ENCODE data around the gene JAKMIP2.

The JAKMIP2 gene

GRCh38 chr5:147742151-147742550 lies 40.4 kb downstream of the JAKMIP2 start:
- DNase-seq (ENCODE audit: low read depth): no peak

GRCh38 chr5:147740864-147741263 lies 41.7 kb downstream of the JAKMIP2 start:
- TF ChIP-seq CTCF (IDR thresholded peaks at IDR 0.05; ENCODE audit: insufficient read depth, low read depth, low read length, missing control alignments): no peak
- no peak overlapping the region for H3K4me3 ChIP-seq (ENCODE audit: low read depth, low read length)
- DNase-seq (ENCODE audit: low read depth): no peak

More at GRCh38 chr5:147742151-147742550, 40.4 kb downstream of the JAKMIP2 start:
- no peak for TF ChIP-seq CTCF (IDR thresholded peaks at IDR 0.05; ENCODE audit: insufficient read depth, low read depth, low read length, missing control alignments)
- H3K4me3 ChIP-seq (ENCODE audit: low read depth, low read length): no peak overlapping the region

GRCh38 chr5:147737921-147738320 lies 44.6 kb downstream of the JAKMIP2 start:
- no peak overlapping the region for H3K4me3 ChIP-seq (ENCODE audit: low read depth, low read length)
- no peak for DNase-seq (ENCODE audit: low read depth)
- no peak for TF ChIP-seq CTCF (IDR thresholded peaks at IDR 0.05; ENCODE audit: insufficient read depth, low read depth, low read length, missing control alignments)

GRCh38 chr5:147735621-147736125 lies 46.9 kb downstream of the JAKMIP2 start:
- H3K4me3 ChIP-seq (ENCODE audit: low read depth, low read length): no peak overlapping the region
- no peak for TF ChIP-seq CTCF (IDR thresholded peaks at IDR 0.05; ENCODE audit: insufficient read depth, low read depth, low read length, missing control alignments)
- DNase-seq (ENCODE audit: low read depth): no peak

GRCh38 chr5:147734894-147735293 lies 47.6 kb downstream of the JAKMIP2 start:
- DNase-seq (ENCODE audit: low read depth): no peak

GRCh38 chr5:147733075-147733474 lies 49.5 kb downstream of the JAKMIP2 start:
- no peak for DNase-seq (ENCODE audit: low read depth)
- TF ChIP-seq CTCF (IDR thresholded peaks at IDR 0.05; ENCODE audit: insufficient read depth, low read depth, low read length, missing control alignments): no peak
- H3K4me3 ChIP-seq (ENCODE audit: low read depth, low read length): no peak overlapping the region

More at GRCh38 chr5:147734894-147735293, 47.6 kb downstream of the JAKMIP2 start:
- no peak for TF ChIP-seq CTCF (IDR thresholded peaks at IDR 0.05; ENCODE audit: insufficient read depth, low read depth, low read length, missing control alignments)
- no peak overlapping the region for H3K4me3 ChIP-seq (ENCODE audit: low read depth, low read length)

GRCh38 chr5:147732291-147732883 lies 50.1 kb downstream of the JAKMIP2 start:
- no peak overlapping the region for H3K4me3 ChIP-seq (ENCODE audit: low read depth, low read length)
- TF ChIP-seq CTCF (IDR thresholded peaks at IDR 0.05; ENCODE audit: insufficient read depth, low read depth, low read length, missing control alignments): no peak
- no peak for DNase-seq (ENCODE audit: low read depth)
